Hematopoietic multipotent progenitor cell treated with erythropoietin and hydrocortisone succinate and interleukin-3 and kit ligand, for 4 days (in vitro differentiated cells): ENCODE data around the gene NRXN3.
A peak's percentile ranks its signal among the peaks of the same experiment; 100 is the strongest.

ENCODE experiments used
- DNase-seq: peaks from one replicate; pipeline ENCODE4 v3.0.0-alpha.2; 2015

The NRXN3 gene

DNA sequence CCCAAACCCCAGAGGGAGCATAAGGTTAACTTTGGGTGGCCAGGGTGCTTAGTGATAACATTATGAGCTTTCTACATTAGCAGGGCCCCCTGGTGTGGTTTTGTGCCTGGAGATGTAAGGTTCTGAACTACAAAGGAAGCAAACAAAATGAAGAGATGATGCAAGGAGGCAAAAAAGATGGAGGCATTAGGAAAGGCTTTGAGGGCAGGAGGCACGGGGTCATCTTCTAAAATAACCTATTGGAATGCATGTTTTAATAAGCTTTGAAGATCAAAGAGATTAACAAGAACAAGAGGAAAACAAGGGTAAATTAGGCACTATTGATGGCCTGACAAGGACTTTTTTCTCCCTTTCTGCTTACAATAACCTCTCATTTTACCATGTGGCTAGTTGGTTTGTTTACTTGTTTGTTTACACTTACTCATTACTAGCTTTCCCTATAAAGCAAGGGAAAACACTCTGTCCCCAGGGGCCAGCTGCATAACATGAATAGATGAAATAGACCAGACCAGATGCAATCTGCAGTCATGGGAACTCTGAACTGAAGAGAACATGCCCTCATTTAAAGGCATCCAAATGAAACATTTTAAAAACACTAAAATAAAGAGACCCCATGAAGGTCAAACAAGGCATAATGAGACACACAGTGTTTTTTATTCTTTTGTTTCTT lies 1650.8 kb downstream of the NRXN3 start:
- no peak for DNase-seq

DNA sequence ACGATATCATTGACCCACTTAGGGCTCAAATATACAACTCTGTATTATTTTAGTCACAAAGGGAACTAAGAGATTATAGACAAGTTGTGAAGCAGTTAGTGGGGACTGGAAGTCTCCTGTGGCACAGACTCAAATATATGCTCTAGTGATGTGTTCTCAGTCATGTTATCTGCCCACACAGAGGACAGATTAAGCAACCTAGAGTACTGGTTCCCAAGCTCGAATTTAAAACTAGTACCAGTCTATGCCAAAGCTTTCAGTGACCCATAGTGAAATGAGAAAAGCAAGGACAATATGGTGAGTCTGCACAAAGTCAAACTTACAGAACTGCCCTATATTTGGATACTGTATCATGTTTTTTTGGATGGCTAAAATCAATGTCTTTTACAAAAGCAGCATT lies 1651.9 kb downstream of the NRXN3 start:
- DNase-seq: no peak

DNA sequence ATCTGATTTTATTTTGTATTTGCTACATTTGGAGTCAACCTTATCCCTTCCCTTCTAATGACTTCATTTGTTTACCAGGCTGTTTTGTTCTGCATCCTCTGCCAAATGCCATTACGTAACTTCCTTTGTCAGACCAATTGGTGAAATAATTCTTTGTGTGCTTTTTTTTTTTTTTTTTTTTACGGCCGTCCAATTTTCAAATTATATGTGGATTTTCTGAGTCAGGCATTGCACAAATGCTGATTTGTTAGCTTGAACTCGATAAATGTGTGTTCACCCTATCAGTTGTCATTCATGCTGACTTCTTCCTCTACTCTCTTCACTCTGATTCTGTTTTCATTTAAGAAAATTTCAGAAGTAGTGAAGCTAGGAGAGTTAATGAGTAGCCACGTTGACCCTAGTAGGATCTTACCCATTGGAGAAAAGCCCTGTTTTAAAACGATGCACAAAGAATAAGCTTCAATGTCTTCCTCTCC lies 1654.9 kb downstream of the NRXN3 start:
- no peak for DNase-seq

DNA sequence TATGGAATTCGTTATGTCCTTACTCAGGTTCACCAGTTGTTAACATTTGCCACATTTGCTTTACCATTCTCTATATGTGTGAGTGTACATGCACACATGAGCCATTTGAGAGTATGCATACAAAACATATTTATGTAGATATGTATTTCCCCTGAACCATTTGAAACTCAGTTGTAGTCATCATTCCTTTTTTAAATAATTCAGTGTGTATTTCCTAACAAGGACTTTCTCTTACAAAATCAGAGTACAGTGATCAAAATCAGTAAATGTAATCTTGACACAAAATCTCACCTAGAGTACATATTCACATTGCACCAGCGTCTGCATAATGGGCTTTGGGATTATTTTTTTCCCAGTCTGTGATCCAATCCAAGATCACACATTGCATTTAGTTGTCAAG lies 1656.2 kb downstream of the NRXN3 start:
- DNase-seq: no peak

DNA sequence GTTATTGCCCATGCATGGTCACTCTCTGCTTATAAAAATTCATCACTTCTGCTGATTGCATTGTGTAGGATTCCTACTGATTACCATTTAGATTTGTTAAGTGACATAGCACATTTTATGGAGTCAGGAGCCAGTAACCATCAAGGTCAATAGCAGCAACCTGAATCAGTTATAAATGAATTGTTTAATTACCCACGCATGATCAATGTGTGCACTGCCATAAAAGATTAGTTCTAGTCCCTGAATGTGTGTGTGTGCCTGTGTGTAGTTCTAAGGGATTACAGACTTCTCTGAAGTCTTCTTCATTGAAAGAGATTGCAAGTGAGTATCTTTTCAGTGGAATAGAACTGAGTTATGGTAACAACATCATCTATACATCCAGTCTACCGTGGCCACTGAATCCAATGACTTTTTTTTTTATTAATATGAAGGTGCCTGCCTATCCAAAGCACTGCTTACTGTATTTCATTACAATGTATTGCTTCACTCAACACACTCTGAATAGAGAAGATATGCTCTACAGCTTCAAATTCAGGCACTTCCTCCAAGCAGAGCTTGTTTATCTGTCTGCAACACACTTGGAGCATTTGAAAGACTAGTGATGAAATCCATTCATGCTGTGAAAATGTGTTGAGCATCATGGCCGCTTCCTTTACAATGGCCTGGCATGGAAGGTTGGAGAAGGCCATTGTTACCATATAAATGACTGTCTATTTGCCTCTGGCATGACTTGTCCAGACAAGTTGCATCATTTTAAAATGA lies 1659.4 kb downstream of the NRXN3 start:
- no peak for DNase-seq

DNA sequence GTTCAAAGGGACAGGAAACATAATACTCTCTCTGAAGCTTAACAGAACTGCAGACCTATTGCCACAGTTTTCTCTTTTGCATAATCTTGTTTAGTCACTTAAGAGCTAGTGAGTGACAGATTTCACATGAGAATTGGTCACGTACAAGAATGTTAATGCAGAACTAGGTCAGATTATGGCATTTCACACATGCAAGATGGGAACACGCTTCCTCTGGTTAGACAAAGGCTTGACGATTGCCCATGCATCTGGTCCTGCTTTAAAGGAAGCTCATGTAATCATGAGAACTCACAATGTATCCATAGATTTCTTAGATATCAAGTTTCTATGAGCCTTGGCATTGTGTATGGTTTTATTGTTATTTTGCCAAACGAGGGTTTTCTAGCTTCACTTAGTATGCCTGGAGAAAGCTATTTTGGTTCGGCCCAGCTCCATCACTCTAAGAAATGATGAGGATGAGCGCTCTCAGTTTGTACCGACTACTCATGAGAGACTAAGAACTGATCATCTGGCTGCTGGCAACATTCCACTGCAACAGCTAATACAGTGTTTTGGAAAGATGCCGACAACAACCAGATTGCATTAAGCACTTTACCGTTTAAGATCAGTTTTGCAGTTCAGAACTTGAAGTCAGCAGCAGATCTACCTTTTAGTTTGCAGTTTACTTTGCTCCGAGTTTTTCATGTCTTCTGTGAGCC lies 1661.2 kb downstream of the NRXN3 start:
- DNase-seq: no peak

DNA sequence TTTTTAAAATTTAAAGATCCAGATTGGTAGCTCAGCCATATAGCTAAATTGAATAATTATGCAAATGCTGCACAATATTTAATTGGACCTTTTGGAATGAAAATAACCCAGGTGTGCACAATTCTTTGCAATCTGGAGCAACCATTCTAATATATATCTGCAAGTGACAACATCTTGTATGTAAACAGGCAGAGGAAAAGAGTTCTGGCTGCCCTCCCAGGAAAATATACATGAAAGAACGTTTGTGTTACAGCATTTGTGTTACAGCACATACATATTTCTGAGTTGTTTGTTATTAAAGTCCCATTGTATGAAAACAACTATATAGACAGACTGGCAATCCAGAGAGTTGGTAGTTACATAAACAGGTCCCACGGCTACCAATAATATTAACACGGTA lies 1663.6 kb downstream of the NRXN3 start:
- DNase-seq: no peak

DNA sequence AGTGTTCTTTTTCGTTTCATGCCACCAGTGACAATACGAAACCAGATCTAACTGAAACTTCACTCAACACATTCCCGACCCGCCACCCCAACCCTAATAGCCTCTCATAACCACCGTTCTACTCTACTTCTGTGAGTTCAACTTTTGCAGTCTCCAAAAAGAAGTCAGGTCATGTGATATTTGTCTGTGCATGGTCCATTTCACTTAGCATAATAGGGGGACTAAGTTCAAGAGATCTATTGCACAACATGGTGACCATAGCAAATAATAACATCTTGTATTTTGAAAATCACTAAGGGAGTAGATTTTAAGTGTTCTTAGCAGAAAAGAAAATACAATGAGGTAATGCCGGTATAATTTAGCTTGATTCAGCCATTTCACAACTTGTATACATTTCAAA lies 1664.7 kb downstream of the NRXN3 start:
- DNase-seq: no peak

DNA sequence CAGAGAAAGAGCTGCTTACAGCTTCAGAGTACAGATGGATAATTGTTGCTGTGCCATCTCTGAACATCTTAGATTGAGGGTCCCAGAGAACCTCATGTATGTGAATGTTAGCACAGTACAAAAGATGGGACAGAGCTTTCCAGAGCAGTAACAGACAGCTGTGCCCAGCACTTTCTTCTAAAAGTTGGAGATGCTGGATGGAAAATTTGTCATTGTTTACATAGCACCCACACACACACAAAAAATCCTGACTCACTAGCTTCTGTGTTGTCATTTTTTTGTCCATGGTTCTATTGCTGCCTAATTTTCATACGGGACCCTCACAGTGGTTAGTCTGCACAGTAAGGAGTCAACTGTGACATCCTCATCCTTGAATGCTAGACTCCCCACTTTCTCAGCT lies 1666.4 kb downstream of the NRXN3 start:
- DNase-seq: no peak

DNA sequence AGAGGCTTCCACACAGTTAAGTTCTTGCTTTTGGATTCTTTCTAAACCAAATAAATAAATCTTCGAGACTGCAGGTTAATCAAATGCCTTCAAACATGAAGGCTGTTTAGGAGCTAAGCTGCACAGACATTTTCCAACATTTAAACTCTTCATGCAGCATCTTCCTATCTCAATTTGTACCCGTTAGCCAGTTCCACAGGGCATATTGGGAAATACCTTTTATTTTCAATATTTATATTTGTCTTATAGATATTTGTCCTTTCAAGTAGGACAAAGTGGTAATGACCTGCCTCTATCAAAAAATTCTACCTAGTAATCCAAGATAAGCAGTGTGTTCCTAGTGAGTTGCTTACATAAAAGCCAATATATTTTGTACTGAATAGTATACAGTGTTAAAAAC lies 1667.5 kb downstream of the NRXN3 start:
- no peak for DNase-seq

DNA sequence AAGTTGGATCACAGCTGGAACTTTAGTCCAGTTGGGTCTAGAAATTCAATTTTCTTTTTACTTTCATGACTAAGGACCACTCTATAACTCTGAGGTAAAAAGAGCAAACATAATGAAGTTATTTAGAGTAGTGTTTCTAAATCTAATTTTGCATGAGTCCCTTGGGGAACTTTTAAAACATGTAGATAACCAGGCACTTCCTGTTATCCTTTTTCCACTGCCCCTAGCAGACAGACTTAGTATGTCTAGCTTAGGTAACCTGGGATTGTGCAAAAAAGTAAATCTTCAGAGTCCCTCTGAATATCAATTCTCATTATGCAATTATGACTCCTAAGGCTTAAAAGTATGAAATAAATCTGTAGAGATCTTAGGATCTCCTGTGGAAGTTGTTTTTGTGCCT lies 1669.9 kb downstream of the NRXN3 start:
- no peak for DNase-seq

DNA sequence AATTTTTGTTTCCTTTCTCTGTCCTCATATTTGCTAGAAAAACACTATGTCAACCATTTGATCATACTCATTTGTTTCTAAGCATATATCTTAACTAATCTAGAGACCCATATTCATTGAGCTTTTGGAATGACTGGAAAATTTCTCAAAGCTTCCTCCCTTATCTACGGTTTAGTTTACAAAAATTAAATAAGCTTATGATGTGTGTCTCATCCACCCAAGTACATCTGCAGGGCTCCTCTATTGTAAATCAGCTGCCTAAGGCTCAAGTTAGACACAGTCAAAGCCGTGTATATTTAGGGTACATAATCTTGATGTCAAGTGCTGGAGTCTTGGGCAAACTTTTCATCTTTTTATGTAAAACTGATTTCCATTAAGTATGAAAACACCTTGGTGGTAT lies 1670.7 kb downstream of the NRXN3 start:
- no peak for DNase-seq

DNA sequence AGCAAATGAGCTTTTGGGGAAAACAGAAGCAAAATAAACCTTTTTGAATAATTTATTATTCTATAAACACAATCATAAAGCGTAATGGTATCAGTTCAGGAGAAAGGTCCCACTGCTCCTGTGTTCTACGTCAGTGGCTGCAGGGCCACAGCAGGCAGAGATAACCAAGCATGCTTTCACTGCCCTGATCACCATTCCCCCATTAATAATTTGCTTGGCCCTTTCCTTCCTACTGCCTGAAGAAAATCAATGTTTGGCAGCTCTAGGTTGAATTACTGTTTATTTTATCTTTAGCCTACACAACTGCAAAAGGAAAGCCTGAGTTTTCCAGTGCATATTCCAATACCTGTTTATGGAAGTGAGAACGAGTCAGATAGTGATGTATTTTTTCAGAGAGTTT lies 1671.3 kb downstream of the NRXN3 start:
- no peak for DNase-seq

DNA sequence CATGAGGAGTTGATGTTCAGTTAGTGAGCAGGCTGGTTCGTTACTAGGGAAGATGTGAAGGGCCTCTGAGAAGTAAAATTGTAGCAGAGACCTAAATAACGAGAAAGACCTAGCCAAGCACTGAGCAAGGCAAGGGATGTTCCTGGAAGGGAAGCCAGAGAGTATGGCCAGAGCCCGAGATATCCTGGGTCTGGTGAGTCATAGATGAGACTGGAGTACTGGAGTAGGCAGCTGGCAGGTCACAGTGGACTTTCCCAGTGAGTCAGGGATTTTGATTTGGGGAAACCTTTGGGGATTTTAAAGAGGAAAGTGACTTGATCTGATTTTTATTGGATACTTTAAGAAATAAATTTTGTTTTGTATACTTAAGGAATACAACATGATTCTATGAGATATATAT lies 1672.1 kb downstream of the NRXN3 start:
- no peak for DNase-seq

DNA sequence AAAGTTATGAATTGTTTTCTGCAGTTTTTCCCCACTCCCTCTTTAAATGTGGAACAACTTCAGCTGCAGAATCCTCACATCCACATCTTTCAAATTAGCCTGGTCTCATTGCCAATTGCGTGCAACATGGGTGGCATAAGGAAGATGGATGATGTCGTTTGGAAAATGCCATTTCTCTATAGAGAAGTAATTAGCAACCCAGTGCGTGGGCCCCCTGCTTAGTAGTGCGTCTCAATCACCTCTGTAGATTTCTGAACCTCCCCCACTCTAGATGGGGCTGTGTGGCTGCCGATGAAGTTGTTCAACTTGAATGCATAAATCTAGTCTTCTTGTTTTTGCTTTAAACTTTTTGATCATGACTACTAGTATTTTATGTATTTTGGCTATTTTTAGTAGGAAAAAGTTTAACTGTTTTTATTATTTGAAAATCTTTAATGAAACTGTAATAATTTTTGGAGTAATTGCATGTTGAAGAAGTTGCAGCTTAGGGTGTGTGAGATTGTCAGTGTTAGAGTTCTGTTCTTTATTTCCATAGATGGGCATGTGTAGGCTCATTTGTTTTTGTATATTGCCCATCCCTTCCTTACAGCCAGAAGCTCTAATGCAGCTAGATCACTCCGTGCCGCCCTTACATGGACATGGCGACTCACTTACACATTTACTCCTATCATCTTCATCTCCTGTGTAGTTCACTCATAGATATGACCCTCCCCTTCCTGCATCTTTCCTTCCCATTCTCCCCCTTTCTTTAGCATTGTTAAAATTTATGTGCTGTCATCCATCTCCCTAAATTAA lies 1683.0 kb downstream of the NRXN3 start:
- no peak for DNase-seq

DNA sequence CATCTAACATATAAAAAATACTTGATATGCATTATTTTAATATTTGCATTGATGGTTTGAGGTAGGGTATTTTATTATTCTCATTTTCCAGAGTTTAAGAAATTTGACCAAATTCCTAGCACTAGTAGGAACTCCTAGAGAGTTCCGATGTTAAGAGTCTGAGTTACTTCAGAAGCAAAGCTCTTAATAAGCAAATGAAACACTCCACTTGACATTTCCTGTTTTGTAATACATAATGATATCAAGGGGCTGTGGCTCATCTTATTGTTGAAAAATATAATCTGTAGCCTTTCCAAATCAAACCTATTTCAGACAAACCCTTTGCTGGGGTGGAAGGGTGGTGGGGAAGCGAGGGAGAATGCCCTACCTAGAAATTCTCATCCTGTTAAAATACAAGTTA lies 1685.6 kb downstream of the NRXN3 start:
- no peak for DNase-seq

DNA sequence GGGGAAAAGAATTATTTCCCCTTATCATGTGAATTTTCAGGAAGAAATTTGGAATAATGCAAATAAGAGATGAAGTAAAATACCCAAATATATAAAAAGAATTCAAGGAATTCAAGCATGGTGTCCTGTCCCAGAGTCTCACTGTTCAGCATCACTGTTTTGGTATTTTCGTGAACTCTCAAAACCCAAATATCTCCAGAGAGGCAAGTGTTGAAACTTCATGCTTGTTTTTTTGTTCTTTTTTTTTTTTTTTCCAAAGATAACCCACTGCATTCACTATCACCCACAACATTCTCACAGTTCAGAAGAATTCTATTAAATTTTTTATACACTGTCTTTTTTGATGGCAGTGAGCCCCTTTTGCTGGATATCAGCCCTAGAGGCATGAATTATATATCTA lies 1686.2 kb downstream of the NRXN3 start:
- DNase-seq: no peak

DNA sequence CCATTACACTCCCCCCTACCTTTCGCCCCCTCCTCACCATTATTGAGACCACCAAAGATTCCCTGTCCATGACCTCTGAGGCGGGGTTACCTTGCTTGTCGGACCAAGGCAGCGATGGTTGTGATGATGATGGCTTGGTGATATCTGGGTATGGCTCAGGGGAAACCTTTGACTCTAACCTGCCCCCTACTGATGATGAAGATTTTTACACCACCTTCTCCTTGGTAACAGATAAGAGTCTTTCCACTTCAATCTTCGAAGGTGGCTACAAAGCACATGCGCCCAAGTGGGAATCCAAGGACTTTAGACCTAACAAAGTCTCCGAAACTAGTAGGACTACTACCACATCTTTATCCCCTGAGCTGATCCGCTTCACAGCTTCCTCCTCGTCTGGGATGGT lies 1690.9 kb downstream of the NRXN3 start:
- peak; percentile 1 for DNase-seq

DNA sequence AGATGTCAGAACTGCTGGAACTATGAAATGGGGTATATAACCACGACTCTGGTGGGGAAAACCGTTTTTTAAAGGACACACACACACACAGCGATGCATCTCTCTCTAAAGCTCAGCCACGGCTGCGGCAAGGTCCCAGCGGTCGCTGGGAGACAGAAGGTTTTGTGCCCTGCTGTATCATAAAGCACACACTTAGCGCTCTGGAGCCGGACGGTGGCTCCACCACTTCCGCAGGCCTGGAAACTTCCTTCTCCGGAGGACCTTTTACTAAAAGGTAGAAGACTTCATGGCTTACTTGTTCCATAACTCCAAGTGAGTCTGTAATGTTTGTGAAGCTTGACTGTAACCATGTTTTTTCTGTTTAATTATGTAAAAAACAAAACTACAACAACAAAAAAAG lies 1691.9 kb downstream of the NRXN3 start:
- no peak for DNase-seq

DNA sequence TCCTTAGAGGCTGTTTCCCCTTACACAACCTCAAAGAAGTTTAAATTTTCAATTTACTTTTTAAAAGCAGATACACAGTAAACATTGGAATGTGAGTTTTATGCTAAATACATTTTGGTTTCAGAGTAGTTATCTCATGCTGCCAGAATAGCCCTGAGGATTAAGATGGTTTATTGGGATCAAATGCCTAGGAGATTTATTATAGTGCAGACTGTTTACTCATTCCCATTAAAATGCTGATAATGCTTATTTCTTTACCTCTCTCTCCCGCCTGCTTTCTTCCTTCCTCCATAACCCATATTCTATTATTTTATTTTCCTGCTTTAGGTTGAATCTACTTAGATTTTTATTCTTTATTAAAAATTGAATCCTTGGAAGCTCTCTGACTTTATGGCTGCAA lies 1701.0 kb downstream of the NRXN3 start:
- no peak for DNase-seq

DNA sequence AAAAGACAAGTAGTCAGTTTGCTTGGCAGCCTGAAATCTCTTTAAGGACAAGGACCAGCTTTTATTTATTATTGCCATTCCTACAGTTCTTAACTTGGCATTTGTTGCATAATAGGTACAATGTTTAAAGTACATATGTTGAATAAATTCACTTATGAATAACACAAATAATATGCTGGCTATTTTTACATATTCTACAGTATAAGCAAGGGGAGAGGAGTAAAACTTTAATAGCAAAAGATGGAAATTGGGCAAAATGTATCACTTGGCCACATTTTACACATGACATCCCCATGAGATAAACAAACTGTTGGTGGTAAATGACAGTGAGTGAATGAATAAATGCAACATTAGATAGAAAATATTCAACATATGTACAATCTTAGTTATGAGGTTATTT lies 1708.1 kb downstream of the NRXN3 start:
- no peak for DNase-seq

DNA sequence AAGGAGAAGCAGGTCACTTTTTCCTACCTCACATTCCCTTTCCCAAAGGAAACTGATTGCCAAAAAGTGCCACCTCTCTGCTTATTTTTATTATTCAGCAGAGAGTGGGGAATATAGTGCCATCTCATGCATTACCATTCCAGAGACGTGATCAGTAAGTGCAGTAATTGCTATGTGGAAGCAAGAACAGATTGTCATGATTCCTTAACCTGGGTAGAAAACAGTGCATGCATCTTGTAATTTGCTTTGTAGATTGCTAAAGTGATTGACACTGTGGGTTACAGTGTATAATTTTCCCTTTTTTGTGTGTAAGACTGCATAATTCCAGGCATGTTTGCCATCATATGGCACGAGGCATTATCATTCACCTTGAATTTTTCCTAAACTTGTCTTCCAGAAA lies 1708.6 kb downstream of the NRXN3 start:
- DNase-seq: no peak

DNA sequence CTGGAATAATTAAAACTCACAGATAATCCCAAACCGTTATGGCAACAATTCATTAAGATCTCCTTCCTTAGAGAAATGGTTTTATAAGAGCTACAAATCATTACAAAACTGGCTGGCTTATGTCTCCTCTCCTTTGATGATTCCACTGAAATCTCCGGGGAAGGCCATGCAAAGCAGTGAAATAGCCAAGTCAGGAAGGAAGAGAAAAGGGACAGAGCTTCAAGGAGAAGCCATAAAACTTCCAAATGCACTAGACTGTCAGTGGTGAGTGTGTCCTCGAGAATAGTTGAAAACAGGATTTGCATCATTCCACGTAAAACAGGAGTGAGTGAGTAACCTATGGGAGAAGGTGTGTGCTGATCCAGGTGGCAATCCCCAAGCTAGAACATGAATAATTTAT lies 1711.1 kb downstream of the NRXN3 start:
- DNase-seq: no peak
